K562 (cell line): ENCODE results near the gene UBE2J2. TPM values are rescaled to one million over a fixed set of nuclear protein-coding genes. Genes with fewer than 3 reads are reported as not detected.

ENCODE experiments used
- ARHGAP35 ChIP-seq: fragments of 450-650 bp; IDR thresholded peaks from 2 replicates; pipeline ENCODE4 v1.6.1; 2018; ENCODE audit not compliant: partially characterized antibody
- BACH1 ChIP-seq: fragments of 200-800 bp; sonication (Bioruptor generic); IDR thresholded peaks from 2 replicates; pipeline ENCODE4 v1.6.1; 2016; ENCODE audit warnings: missing genetic modification characterization, missing compliant biosample characterization
- CHD4 ChIP-seq: fragments of 200-600 bp; sonication (generic); IDR thresholded peaks from 3 replicates; pipeline ENCODE4 v1.6.1; 2012; ENCODE audit warnings: low read depth, mild to moderate bottlenecking, mixed read lengths, low read length, inconsistent platforms; ENCODE audit not compliant: insufficient read depth, insufficient replicate concordance, poor library complexity, severe bottlenecking
- FOXA3 ChIP-seq, 2 experiments: fragments of 450-650 bp in 1 of 2; sonication (generic) in 1 of 2; formaldehyde crosslinking; IDR thresholded peaks in 1 of 2; conservative IDR thresholded peaks in 1 of 2; 2 replicates each; pipeline versions ENCODE4 v1.4.0 to v1.8.0; 2020 to 2022; ENCODE audit warnings: mild to moderate bottlenecking in 2 of 2, missing genetic modification reagents in 1 of 2
- HINFP ChIP-seq: fragments of 450-650 bp; conservative IDR thresholded peaks from 2 replicates; pipeline ENCODE4 v1.6.1; 2016; ENCODE audit warnings: missing genetic modification characterization, low read depth, mild to moderate bottlenecking, control low read depth, missing compliant biosample characterization
- MAFK ChIP-seq: IDR thresholded peaks from 2 replicates; pipeline ENCODE4 v1.6.1; 2011; ENCODE audit warnings: low read length, improper control_type of control experiment
- NKRF ChIP-seq: fragments of 450-650 bp; IDR thresholded peaks from 2 replicates; pipeline ENCODE4 v1.6.1; 2016; ENCODE audit warnings: borderline replicate concordance
- PCBP1 ChIP-seq: fragments of 200-400 bp; formaldehyde crosslinking; IDR thresholded peaks from 2 replicates; pipeline ENCODE4 v1.6.1; 2018; ENCODE audit warnings: mild to moderate bottlenecking, low read depth, low read length; ENCODE audit not compliant: poor library complexity, severe bottlenecking
- SMARCA4 ChIP-seq: fragments of 450-650 bp; IDR thresholded peaks from 2 replicates; pipeline ENCODE4 v1.6.1; 2016
- SMARCA5 ChIP-seq: fragments of 450-650 bp; IDR thresholded peaks from 2 replicates; pipeline ENCODE4 v1.6.1; 2016
- STAT5B ChIP-seq: fragments of 250-450 bp; sonication (Bioruptor Pico); IDR thresholded peaks from 2 replicates; pipeline ENCODE4 v1.8.0; 2021; ENCODE audit warnings: mild to moderate bottlenecking, inconsistent platforms
- TCFL5 ChIP-seq: fragments of 250-450 bp; sonication (Bioruptor Pico); conservative IDR thresholded peaks from 2 replicates; pipeline ENCODE4 v1.6.1; 2021; ENCODE audit warnings: mild to moderate bottlenecking, moderate library complexity, matching md5 sums
- TEAD1 ChIP-seq, 2 experiments: fragments of 450-650 bp in 1 of 2; sonication (generic) in 1 of 2; formaldehyde crosslinking; IDR thresholded peaks; 2 replicates each; pipeline versions ENCODE4 v1.4.0 to v1.8.0; 2020 to 2022; ENCODE audit warnings: mild to moderate bottlenecking in 2 of 2, missing genetic modification reagents in 1 of 2
- ZBTB33 ChIP-seq: sonication (generic); formaldehyde crosslinking; IDR thresholded peaks from 2 replicates; pipeline ENCODE4 v1.8.1; 2023; ENCODE audit warnings: mild to moderate bottlenecking, missing genetic modification reagents
- ZFPM2 ChIP-seq: fragments of 250-450 bp; sonication (Bioruptor Pico); IDR thresholded peaks from 2 replicates; pipeline ENCODE4 v1.5.1; 2022; ENCODE audit warnings: mild to moderate bottlenecking
- ZMIZ1 ChIP-seq, 2 experiments: fragments of 150-350 bp in 1 of 2; IDR thresholded peaks; 2 replicates each; pipeline ENCODE4 v1.6.1; 2012 to 2016; ENCODE audit warnings: low read depth in 2 of 2, low read length in 2 of 2, mild to moderate bottlenecking in 1 of 2, moderate library complexity in 1 of 2
- ZNF23 ChIP-seq: fragments of 250-450 bp; sonication (Bioruptor Pico); IDR thresholded peaks from 2 replicates; pipeline ENCODE4 v1.4.0; 2020; ENCODE audit warnings: mild to moderate bottlenecking
- ZNF785 ChIP-seq: fragments of 250-450 bp; sonication (Bioruptor Pico); IDR thresholded peaks from 2 replicates; pipeline ENCODE4 v1.4.0; 2020; ENCODE audit warnings: mild to moderate bottlenecking
- polyA plus RNA-seq, 8 experiments: library from polyadenylated mRNA; depleted of rRNA in 4 of 8; stranded (reverse) in 5 of 8; unstranded in 3 of 8; fragments of >200 nt; fragmentation: Nextera tagmentation in 2 of 8; fragmentation: Illumina TruSeq in 1 of 8; extraction: Ambion mirVana in 2 of 8; extraction: Trizol in 1 of 8; gene quantifications; 2 replicates each; pipeline versions ENCODE4 v1.2.1 to v1.2.3, GENCODE V29; 2011 to 2014; ENCODE audit warnings: inconsistent platforms in 1 of 8, missing spikeins in 1 of 8
- total RNA-seq, 7 experiments: library from RNA; depleted of rRNA in 6 of 7; stranded (reverse); fragments of >200 nt in 6 of 7; fragmentation: Illumina TruSeq in 2 of 7; extraction: Trizol in 2 of 7; gene quantifications; 2 replicates each; pipeline versions ENCODE4 v1.2.1 to v1.2.3, GENCODE V29; 2011 to 2021; ENCODE audit warnings: low replicate concordance in 1 of 7

UBE2J2 gene
- total and polyA plus RNA-seq, 9 of the 15 experiments (the other 6 are each of a cell fraction or from before 2014, with no cell fraction given), result 0.93 to 112 (median 75.5) TPM

- TF ChIP-seq NKRF (no peak), BACH1 (tag) (no peak), HINFP (tag) (no peak), ZMIZ1 (IDR thresholded peaks at IDR 0.05; ENCODE audit: low read depth in 2 of 2, low read length in 2 of 2) (no peak), PCBP1 (no peak), ARHGAP35 (no peak), SMARCA5 (no peak), FOXA3 (CRISPR knock-in tag; conservative IDR thresholded peaks at IDR 0.05 in 1 of 2, IDR thresholded peaks at IDR 0.05 in 1 of 2) (0 out of 4 replicates have a peak, but pooled peaks of 1 of the 2 experiments have one; percentile 31), ZNF785 (CRISPR knock-in tag) (no peak), SMARCA4 (0 out of 2 replicates have a peak, but pooled peaks have one; percentile 19), TEAD1 (CRISPR knock-in tag; IDR thresholded peaks at IDR 0.05) (0 out of 4 replicates have a peak, but pooled peaks of 1 of the 2 experiments have one; percentile 51), MAFK (peak; percentile 82), STAT5B (CRISPR knock-in tag) (no peak), ZNF23 (CRISPR knock-in tag) (no peak), ZBTB33 (peak; percentile 46; the same call in 1 of the 2 replicates), TCFL5 (CRISPR knock-in tag) (no peak), CHD4 (no peak), ZFPM2 (CRISPR knock-in tag) (no peak)
Observed at GRCh38 chr1:1305300-1306069, 31.8 kb upstream of the UBE2J2 start (continued).
